GM21390 (cell line): ENCODE measurements around the gene ZNF202.
"Not testable (repeated sequence)": the region's sequence is repeated elsewhere in the genome, so short reads cannot be mapped to it uniquely, and the experiment has no call there.

ENCODE experiments used
- ATAC-seq: cut with Tn5 transposase; IDR thresholded peaks from one replicate; pipeline ENCODE4 v1.9.1; 2021; ENCODE audit not compliant: unreplicated experiment

ZNF202 gene

GRCh38 chr11:123741159-123742030 lies at the start of gene ZNF202:
TSS of gene ZNF202 (minus strand) at chr11:123741660. CDS start at chr11:123730888, 10,772 bp downstream.
- peak; percentile 99 for ATAC-seq

- ATAC-seq: no peak
Measured at GRCh38 chr11:123783536-123783935, 42.1 kb upstream of the ZNF202 start.

DNA sequence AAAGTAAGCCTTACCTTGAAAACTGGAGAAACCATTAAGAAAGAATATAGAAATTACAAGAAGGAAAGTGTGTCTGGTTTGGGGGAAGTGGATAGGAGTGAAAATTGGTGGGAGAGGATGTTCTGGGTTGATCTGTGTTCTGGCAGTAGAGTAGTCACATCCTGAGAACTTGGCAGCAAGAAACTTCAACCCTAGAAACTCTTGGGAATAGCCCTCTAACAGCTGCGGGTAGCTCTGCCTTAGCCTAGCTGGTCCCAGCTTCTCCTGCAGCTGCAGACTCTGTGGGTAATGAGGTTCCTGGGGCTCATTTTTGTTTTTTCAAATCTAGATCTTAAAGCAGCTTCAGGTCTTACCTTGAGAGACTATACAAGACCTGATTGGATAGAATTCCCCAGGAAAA lies 37.1 kb upstream of the ZNF202 start:
- ATAC-seq: no peak

- ATAC-seq: no peak
Measured at GRCh38 chr11:123775715-123776549, 34.5 kb upstream of the ZNF202 start.

GRCh38 chr11:123775289-123775688 lies 33.8 kb upstream of the ZNF202 start:
- no peak for ATAC-seq

DNA sequence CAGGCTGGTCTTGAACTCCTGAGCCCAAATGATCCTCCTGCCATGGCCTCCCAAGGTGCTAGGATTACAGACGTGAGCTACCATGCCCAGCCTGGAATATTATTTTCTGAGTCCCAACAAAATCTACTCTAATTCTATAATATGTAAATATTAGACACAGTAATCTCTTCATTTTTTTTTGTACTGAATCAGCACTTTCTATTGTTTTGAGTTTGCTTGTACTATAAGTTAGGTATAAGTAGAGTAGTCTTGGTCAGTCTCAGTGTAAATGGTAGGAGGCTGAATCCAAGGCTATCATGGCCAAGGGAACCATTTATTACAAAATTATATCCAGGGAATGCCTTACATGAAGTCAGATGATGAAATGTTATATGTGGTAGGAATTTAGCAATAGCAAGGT lies 32.5 kb upstream of the ZNF202 start:
- no peak for ATAC-seq

GRCh38 chr11:123773026-123773425 lies 31.6 kb upstream of the ZNF202 start:
- no peak for ATAC-seq

GRCh38 chr11:123771664-123772063 lies 30.2 kb upstream of the ZNF202 start:
- ATAC-seq: no peak

DNA sequence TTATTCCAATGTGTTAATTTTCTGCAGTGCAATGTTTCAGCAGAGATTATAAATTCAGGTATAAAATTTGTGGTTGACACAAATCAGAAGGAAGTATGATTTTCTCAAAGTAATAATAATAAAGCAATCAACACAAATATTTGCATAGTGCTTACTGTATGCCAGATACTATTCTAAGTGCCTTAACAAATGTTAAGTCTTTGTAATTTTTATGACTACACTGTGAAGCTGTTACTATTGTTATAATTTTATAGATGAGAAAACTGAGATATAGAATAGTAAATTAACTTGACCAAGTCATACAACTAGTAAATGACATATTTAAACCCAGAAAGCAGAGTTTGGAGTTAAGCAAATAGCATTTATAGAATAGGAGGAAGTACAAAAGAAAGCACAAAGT lies 29.3 kb upstream of the ZNF202 start:
- ATAC-seq: no peak

DNA sequence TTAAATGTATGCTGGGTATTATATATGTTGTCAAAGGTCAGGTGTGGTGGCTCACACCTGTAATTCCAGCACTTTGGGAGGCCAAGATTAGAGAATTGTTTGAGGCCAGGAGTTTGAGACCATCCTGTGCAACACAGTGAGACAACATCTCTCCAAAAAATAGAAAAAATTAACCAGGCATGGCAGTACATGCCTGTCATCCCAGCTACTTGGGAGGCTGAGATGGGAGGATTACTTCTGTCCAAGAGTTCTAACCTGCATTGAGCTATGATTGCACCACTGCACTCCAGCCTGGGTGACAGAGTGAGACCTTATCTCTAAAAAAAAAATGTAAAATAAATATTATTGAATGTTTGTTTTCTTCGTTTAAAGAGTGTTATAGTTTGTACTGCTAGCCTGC lies 24.1 kb upstream of the ZNF202 start:
- no peak for ATAC-seq

DNA sequence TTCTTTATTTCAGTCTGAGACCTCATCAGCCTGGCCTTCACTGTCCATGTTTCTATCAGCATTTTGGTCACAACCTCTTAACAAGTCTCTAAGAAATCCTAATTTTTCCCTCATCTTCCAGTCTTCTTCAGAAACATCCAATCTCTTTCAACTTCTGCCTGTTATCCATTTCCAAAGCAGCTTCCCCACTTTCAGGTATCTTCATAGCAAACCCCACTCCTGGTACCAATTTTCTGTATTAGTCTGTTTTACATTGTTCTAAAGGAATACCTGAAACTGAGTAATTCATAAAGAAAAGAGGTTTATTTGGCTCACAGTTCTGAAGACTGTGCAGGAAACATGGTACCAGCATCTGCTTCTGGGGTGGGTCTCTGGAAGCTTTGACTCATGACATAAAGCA lies 21.0 kb upstream of the ZNF202 start:
- no peak for ATAC-seq

- peak; percentile 86 for ATAC-seq
Measured at GRCh38 chr11:123760894-123761293, 19.4 kb upstream of the ZNF202 start.

DNA sequence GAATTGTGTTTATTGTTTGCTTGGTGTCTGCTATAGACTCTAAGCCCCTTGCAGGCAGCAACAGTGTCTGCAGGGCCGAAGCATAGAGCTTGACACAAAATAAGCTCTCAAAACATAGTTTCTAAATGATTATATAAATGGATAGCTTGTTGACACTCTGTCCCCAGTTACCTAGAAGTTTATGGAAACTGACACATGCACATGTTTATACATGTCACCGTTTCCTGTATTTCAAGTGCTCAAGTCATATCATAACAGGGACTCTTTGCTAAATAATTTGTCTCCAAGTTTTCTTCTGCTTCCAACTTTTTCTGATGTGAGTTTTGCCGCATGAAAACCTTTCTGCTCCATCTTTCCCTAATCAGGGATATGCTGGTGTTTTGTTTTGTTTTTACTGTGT lies 16.5 kb upstream of the ZNF202 start:
- no peak for ATAC-seq

GRCh38 chr11:123755813-123756212 lies 14.4 kb upstream of the ZNF202 start:
- ATAC-seq: no peak

- ATAC-seq: no peak
Measured at GRCh38 chr11:123755344-123755743, 13.9 kb upstream of the ZNF202 start.

DNA sequence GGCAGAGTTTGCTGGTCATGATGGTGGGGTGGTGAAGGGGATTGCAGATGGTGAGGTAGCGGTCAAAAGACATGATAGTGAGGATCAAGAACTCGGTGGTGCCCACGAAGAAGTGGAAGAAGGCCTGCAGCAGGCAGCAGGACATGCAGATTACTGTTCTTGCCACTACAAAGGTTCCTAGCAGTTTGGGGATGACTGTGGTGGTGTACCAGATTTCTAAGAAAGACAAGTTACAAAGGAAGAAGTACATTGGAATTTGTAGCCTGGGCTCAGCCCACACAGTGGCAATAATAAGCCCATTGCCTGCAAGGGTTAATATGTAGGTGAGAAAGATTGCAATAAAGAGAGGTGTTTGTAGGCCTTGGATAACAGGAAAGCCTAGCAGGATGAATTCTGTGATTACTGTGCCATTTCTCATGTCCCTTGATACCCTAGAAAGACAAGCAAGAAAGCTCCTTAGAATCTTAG lies 12.7 kb upstream of the ZNF202 start, which contains the start of gene OR6X1:
TSS of gene OR6X1 (minus strand) at position 418 of the 468 bp plus-strand sequence. CDS start at position 418, 0 bp downstream.
- no peak for ATAC-seq

GRCh38 chr11:123753110-123753509 lies 11.7 kb upstream of the ZNF202 start:
- ATAC-seq: no peak

- ATAC-seq: no peak
Measured at GRCh38 chr11:123751781-123752180, 10.3 kb upstream of the ZNF202 start.

- ATAC-seq: not testable (repeated sequence)
Measured at GRCh38 chr11:123748349-123748748, 6.9 kb upstream of the ZNF202 start.

- no peak for ATAC-seq
Measured at GRCh38 chr11:123745764-123746451, 4.4 kb upstream of the ZNF202 start.

GRCh38 chr11:123742724-123743120 lies 1.3 kb upstream of the ZNF202 start:
- no peak for ATAC-seq
